ENCODE data around the gene VPS54.
"Not testable (repeated sequence)": the region's sequence is repeated elsewhere in the genome, so short reads cannot be mapped to it uniquely, and the experiment has no call there.

Gene VPS54

GRCh38 chr2:63863707-63864106 is 155.5 kb downstream of the VPS54 start:
- no peak for DNase-seq

GRCh38 chr2:63862806-63863205 is 156.4 kb downstream of the VPS54 start:
- DNase-seq = no peak

GRCh38 chr2:63861220-63861822 is 157.9 kb downstream of the VPS54 start:
- DNase-seq = peak; percentile 53

- no peak for DNase-seq
These were observed 160.9 kb downstream of the VPS54 start for GRCh38 chr2:63858291-63858690.

- peak; percentile 71 for DNase-seq
These were observed 163.0 kb downstream of the VPS54 start for GRCh38 chr2:63856303-63856603.

GRCh38 chr2:63855418-63856302 is 163.6 kb downstream of the VPS54 start:
- no peak for DNase-seq

- DNase-seq = no peak
These were observed 165.5 kb downstream of the VPS54 start for GRCh38 chr2:63853527-63854310.

GRCh38 chr2:63851691-63852311 is 167.4 kb downstream of the VPS54 start:
- DNase-seq = no peak

GRCh38 chr2:63850649-63851048 is 168.6 kb downstream of the VPS54 start:
- no peak for DNase-seq

- DNase-seq = no peak
These were observed 169.0 kb downstream of the VPS54 start for GRCh38 chr2:63850204-63850571.

GRCh38 chr2:63849381-63850203 is 169.6 kb downstream of the VPS54 start:
- no peak for DNase-seq

GRCh38 chr2:63847571-63847970 is 171.7 kb downstream of the VPS54 start:
- DNase-seq = not testable (repeated sequence)

- DNase-seq = no peak
These were observed 172.7 kb downstream of the VPS54 start for GRCh38 chr2:63846487-63846886.

- DNase-seq = no peak
These were observed 173.4 kb downstream of the VPS54 start for GRCh38 chr2:63845866-63846265.

GRCh38 chr2:63844616-63845015 is 174.6 kb downstream of the VPS54 start:
- DNase-seq = no peak

GRCh38 chr2:63843791-63844190 is 175.4 kb downstream of the VPS54 start:
- no peak for DNase-seq

- no peak for DNase-seq
These were observed 176.1 kb downstream of the VPS54 start for GRCh38 chr2:63843093-63843492.

GRCh38 chr2:63842149-63843061 is 176.8 kb downstream of the VPS54 start:
- peak; percentile 35 for DNase-seq

All from activated CD4-positive, alpha-beta T cell treated with anti-CD3 and anti-CD28 coated beads, Interleukin-10, Interleukin-2, amounts not matched to agents 100 ng/mL and 50 ng/mL, durations not matched to agents 16 hours and 8 hours (primary cell).